OCI-LY3 (cell line): ENCODE results near the gene LTBP1.

ENCODE experiments used
- H2AFZ ChIP-seq: fragments of 200-600, 300-600 bp; shearing (Covaris generic); 2 replicates; pipeline ENCODE4 v1.6.0; 2014; ENCODE audit warnings: antibody characterized with exemption, low read depth, low read length
- H3K27ac ChIP-seq: fragments of 200-600, 300-600 bp; sonication (generic); 2 replicates; pipeline ENCODE4 v1.5.1; 2014; ENCODE audit warnings: mild to moderate bottlenecking, low read length, moderate library complexity, mixed read lengths
- H3K27me3 ChIP-seq: fragments of 200-600, 300-600 bp; sonication (generic); 2 replicates; pipeline ENCODE4 v1.6.1; 2014; ENCODE audit warnings: low read depth, low read length, mixed read lengths
- H3K36me3 ChIP-seq: fragments of 200-600, 300-600 bp; sonication (generic); replicated peaks from 2 replicates; pipeline ENCODE3; 2014; ENCODE audit warnings: low read depth, low read length, mixed read lengths
- H3K4me1 ChIP-seq: fragments of 300-600, 200-600 bp; sonication (generic); 2 replicates; pipeline ENCODE4 v1.6.1; 2014; ENCODE audit warnings: low read length, mixed read lengths
- H3K4me2 ChIP-seq: fragments of 200-600, 300-600 bp; sonication (generic); 2 replicates; pipeline ENCODE4 v1.6.1; 2014; ENCODE audit warnings: low read length, mixed read lengths
- H3K4me3 ChIP-seq: fragments of 300-600, 200-600 bp; sonication (generic); 2 replicates; pipeline ENCODE4 v1.5.1; 2014; ENCODE audit warnings: antibody characterized with exemption, mild to moderate bottlenecking, low read length, moderate library complexity
- H3K79me2 ChIP-seq: fragments of 300-600, 200-600 bp; shearing (Covaris generic); 2 replicates; pipeline ENCODE4 v1.6.1; 2014; ENCODE audit warnings: mild to moderate bottlenecking, low read length, mixed read lengths
- H3K9ac ChIP-seq: fragments of 300-600, 200-600 bp; shearing (Covaris generic); 2 replicates; pipeline ENCODE4 v1.6.0; 2014; ENCODE audit warnings: mild to moderate bottlenecking, low read length, moderate library complexity
- H3K9me3 ChIP-seq: fragments of 200-600, 300-600 bp; shearing (Covaris generic); 2 replicates; pipeline ENCODE4 v1.6.1; 2014; ENCODE audit warnings: low read length, mixed read lengths; ENCODE audit not compliant: insufficient read depth
- H4K20me1 ChIP-seq: fragments of 200-600, 300-600 bp; sonication (generic); 2 replicates; pipeline ENCODE4 v1.6.1; 2016; ENCODE audit warnings: low read length, mixed read lengths; ENCODE audit not compliant: insufficient read depth
- EZH2phosphoT487 ChIP-seq: fragments of 200-600 bp; shearing (Covaris generic); IDR thresholded peaks from 2 replicates; pipeline ENCODE4 v1.6.1; 2018; ENCODE audit warnings: antibody characterized with exemption, mixed run types, low read depth
- TF ChIP-seq, protein P1 (sequence below): fragments of 200-600, 300-600 bp; sonication (generic); IDR thresholded peaks from 2 replicates; pipeline ENCODE4 v1.5.1; 2014; ENCODE audit warnings: antibody characterized with exemption, low read length, low read depth

LTBP1 gene

GRCh38 chr2:33380719-33381118 is 434.0 kb downstream of the LTBP1 start:
- no peaks in the 10 kb centered on the region for H3K79me2 ChIP-seq
- no peak overlapping the region for H3K4me3 ChIP-seq
- no peak overlapping the region for H2AFZ ChIP-seq
- no peak for TF ChIP-seq EZH2phosphoT487
- TF ChIP-seq, protein P1, sequence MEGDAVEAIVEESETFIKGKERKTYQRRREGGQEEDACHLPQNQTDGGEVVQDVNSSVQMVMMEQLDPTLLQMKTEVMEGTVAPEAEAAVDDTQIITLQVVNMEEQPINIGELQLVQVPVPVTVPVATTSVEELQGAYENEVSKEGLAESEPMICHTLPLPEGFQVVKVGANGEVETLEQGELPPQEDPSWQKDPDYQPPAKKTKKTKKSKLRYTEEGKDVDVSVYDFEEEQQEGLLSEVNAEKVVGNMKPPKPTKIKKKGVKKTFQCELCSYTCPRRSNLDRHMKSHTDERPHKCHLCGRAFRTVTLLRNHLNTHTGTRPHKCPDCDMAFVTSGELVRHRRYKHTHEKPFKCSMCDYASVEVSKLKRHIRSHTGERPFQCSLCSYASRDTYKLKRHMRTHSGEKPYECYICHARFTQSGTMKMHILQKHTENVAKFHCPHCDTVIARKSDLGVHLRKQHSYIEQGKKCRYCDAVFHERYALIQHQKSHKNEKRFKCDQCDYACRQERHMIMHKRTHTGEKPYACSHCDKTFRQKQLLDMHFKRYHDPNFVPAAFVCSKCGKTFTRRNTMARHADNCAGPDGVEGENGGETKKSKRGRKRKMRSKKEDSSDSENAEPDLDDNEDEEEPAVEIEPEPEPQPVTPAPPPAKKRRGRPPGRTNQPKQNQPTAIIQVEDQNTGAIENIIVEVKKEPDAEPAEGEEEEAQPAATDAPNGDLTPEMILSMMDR = no peak
- no peak overlapping the region for H3K9ac ChIP-seq
- H3K36me3 ChIP-seq = no peaks in the 10 kb centered on the region
- H4K20me1 ChIP-seq = no peaks in the 10 kb centered on the region
- no peaks in the 10 kb centered on the region for H3K9me3 ChIP-seq
- H3K4me2 ChIP-seq = peak overlapping the region; percentile 1; the same call in 1 of the 2 replicates
- H3K27ac ChIP-seq = no peak overlapping the region
- peaks cover 20% of the 10 kb centered on the region for H3K4me1 ChIP-seq
- peaks cover 9% of the 10 kb centered on the region; the same call in 1 of the 2 replicates for H3K27me3 ChIP-seq

DNA sequence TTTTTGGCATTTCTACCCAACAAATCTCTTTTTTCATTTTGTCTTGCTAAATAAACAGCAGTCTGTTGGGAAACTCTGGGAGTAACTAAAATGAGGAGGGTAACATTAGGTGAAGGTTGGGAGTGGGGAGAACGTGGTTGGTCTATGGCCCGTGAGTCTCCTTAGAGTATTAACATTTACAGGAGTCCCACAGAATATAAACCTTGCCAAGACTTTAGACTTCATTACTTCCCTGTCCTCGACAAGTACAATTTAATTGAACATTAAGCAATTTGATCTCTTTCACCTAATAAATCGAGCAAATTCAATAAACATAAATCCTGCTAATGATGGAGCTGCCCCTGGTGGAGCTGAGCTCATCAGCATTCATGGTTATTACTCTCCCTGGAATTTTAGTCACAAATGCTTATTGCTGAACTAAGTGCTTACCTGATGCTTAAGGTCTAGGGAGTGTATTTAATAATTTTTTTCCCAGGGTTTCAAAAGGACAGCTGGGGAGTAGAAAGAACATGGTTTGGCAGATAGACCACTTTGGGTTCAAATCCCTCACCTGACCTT is 434.6 kb downstream of the LTBP1 start:
- Histone ChIP-seq H3K27me3 (peaks cover 9% of the 10 kb centered on the region; the same call in 1 of the 2 replicates), H3K9ac (no peak overlapping the region), H3K79me2 (no peaks in the 10 kb centered on the region), H3K36me3 (no peaks in the 10 kb centered on the region), H3K9me3 (no peaks in the 10 kb centered on the region), H4K20me1 (no peaks in the 10 kb centered on the region), H3K27ac (no peak overlapping the region), H2AFZ (no peak overlapping the region), H3K4me1 (peaks cover 20% of the 10 kb centered on the region), H3K4me2 (no peak overlapping the region), H3K4me3 (no peak overlapping the region)
- TF ChIP-seq, protein P1 = no peak
- no peak for TF ChIP-seq EZH2phosphoT487

DNA sequence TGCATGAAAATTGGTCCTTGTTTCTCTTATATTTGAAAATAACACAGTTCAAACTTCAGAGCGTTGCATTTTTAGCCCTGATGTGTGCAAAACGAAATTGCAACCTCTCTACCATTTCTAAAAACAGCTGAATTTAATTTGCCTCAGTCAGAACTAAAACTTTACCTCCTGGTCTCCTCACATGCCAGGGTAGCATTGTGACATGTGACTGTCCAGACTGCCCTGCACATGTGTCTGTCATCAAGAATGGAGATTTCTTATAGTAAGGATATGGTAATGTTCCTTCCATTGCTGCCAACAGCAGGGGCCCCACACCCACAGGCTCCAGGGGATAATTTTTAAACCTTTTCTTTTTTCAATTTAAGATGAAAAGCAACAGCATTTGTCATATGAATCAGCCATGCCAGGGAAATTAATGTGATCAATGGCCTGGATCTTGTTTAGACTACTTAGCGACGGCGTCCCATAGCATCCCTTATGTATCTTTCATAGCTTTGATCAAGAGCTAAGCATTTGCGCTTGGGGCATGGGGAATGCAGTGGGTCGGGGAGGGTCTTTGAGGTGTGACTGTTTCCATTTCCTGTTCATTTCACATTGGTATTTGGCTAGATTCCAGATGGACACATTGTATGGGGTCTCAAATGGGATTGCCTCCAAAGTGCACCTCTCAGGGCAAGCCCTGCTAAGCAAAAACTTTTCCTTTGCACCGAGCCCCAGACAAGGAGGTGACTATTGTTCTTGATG is 437.3 kb downstream of the LTBP1 start:
- no peak overlapping the region for H3K9ac ChIP-seq
- no peaks in the 10 kb centered on the region for H3K9me3 ChIP-seq

GRCh38 chr2:33384599-33384961 is 437.8 kb downstream of the LTBP1 start:
- no peak overlapping the region for H3K9ac ChIP-seq
- H4K20me1 ChIP-seq = no peaks in the 10 kb centered on the region
- H3K4me1 ChIP-seq = peaks cover 18% of the 10 kb centered on the region
- no peaks in the 10 kb centered on the region for H3K36me3 ChIP-seq
- no peaks in the 10 kb centered on the region for H3K79me2 ChIP-seq
- TF ChIP-seq EZH2phosphoT487 = no peak
- TF ChIP-seq, protein P1 = no peak
- no peak overlapping the region for H2AFZ ChIP-seq
- no peaks in the 10 kb centered on the region for H3K9me3 ChIP-seq
- peaks cover 9% of the 10 kb centered on the region; the same call in 1 of the 2 replicates for H3K27me3 ChIP-seq
- no peak overlapping the region for H3K4me3 ChIP-seq
- no peak overlapping the region for H3K27ac ChIP-seq
- H3K4me2 ChIP-seq = no peak overlapping the region

More for the DNA sequence above, 437.3 kb downstream of the LTBP1 start:
- Histone ChIP-seq H3K27ac (no peak overlapping the region), H3K79me2 (no peaks in the 10 kb centered on the region), H2AFZ (no peak overlapping the region), H4K20me1 (no peaks in the 10 kb centered on the region), H3K4me3 (no peak overlapping the region), H3K4me1 (peaks cover 20% of the 10 kb centered on the region), H3K36me3 (no peaks in the 10 kb centered on the region), H3K4me2 (no peak overlapping the region), H3K27me3 (peaks cover 9% of the 10 kb centered on the region; the same call in 1 of the 2 replicates)
- TF ChIP-seq EZH2phosphoT487 = no peak
